Pancreas (tissue), 10 donors: Measurements from ENCODE around the gene MYZAP. TPM values are rescaled to one million over a fixed set of nuclear protein-coding genes. Genes with fewer than 3 reads are reported as not detected.

Experiments
- ATAC-seq, 4 donors: fragments of 200-7000 bp; cut with Tn5 transposase; one replicate each; pipeline versions ENCODE4 v1.8.0 to v1.9.1; 2020; ENCODE audit warnings: mild to moderate bottlenecking in 4 of 4, moderate library complexity in 4 of 4
- DNase-seq, 6 donors: peaks; one replicate each; pipeline ENCODE4 v3.0.0-alpha.2; 2020
- FAIRE-seq: peaks from 2 replicates; lab custom pipeline; 2012; peaks lifted over from hg19 to GRCh38; lab: Jason Lieb, UNC
- H3K27ac ChIP-seq, 4 donors: fragments of 200-600 bp; sonication (generic); 1 replicate in 3 of 4; 2 replicates in 1 of 4; pipeline versions ENCODE4 v1.5.0 to v1.8.0; 2020
- H3K27me3 ChIP-seq, 4 donors: fragments of 200-600 bp; one replicate each; pipeline ENCODE4 v1.8.0; 2021
- H3K36me3 ChIP-seq, 3 donors: fragments of 200-600 bp; sonication (generic) in 1 of 3; one replicate each; pipeline versions ENCODE4 v1.5.0 to v1.8.0; 2020 to 2021
- H3K4me1 ChIP-seq, 3 donors: fragments of 200-600 bp; one replicate each; pipeline ENCODE4 v1.8.0; 2021
- H3K4me3 ChIP-seq, 4 donors: fragments of 200-600 bp; sonication (generic) in 2 of 4; one replicate each; pipeline versions ENCODE4 v1.5.0 to v1.8.0; 2020 to 2021
- H3K9me3 ChIP-seq, 4 donors: fragments of 200-600 bp; one replicate each; pipeline ENCODE4 v1.8.0; 2021
- WGBS, 2 donors: extraction: QIAGEN DNeasy Blood & Tissue Kit; methylation state at CpG; one replicate each; pipeline ENCODE4 v1.1.7; 2013; 5-methylcytosine and 5-hydroxymethylcytosine counted together
- intact Hi-C, 3 donors: fragments of 100-400 bp; cut with DNase I; formaldehyde crosslinking; loops; one replicate each; pipeline versions ENCODE4 v1.11.1 to v1.14.2; 2022
- polyA plus RNA-seq, 2 donors: library from polyadenylated mRNA; stranded (reverse); fragments of 200-250 nt; gene quantifications; one replicate each; pipeline ENCODE4 v1.2.3, GENCODE V29; 2013
- total RNA-seq, 6 donors: library from RNA; stranded (reverse); fragmentation: NEBNext Ultra II Directional in 4 of 6; extraction: Animal tissue kit (Norgen Biotek cat#: 25700) in 4 of 6; gene quantifications; one replicate each; pipeline versions ENCODE4 v1.2.1 to v1.2.4, GENCODE V29; 2021 to 2023
- TF ChIP-seq, protein P1 (sequence below), 4 donors: fragments of 200-600 bp; sonication (generic) in 3 of 4; IDR thresholded peaks; one replicate each; pipeline versions ENCODE4 v1.5.0 to v1.8.0; 2021; ENCODE audit warnings: antibody characterized with exemption in 4 of 4
- donor health status: healthy with polysubstance abuse.
- donor health status: DM: no; HTN: no; CAD: no; lungs with moderate emphysema.
- donor health status: DM: no; HTN: no; CAD: no.
- donor health status: control.
- donor health status: control.
- donor health status: Bipolar disorder and iron deficiency.
- donor health status: DM: yes; HTN: yes; CAD: no.
- donor health status: DM: no; HTN: no; CAD: no.
- donor health status: DM: no; HTN: no; CAD: no.
- donor health status: DM: yes; HTN: yes; CAD: no.

Gene MYZAP
- total and polyA plus RNA-seq, 8 donors, result 5.4 to 13.4 (median 9.4) TPM

DNA sequence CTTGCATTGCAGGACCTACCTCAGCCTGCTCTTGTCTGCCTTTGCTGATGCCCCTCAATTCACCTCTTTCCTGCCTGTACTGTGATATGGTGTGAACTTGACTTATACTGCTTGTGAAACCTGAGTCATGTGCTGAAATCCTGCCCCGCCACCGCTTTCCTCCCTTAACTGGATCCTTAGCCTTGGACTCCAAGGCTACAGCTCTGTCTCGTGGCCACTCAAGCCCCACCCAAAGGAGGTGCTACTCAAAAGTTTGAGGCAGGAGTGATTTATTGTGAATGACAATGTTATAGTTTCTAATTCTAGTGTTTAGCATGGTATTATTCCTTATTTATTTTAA is 56.1 kb downstream of the MYZAP start:
- intact Hi-C loops, result no loop called here
- TF ChIP-seq, protein P1, sequence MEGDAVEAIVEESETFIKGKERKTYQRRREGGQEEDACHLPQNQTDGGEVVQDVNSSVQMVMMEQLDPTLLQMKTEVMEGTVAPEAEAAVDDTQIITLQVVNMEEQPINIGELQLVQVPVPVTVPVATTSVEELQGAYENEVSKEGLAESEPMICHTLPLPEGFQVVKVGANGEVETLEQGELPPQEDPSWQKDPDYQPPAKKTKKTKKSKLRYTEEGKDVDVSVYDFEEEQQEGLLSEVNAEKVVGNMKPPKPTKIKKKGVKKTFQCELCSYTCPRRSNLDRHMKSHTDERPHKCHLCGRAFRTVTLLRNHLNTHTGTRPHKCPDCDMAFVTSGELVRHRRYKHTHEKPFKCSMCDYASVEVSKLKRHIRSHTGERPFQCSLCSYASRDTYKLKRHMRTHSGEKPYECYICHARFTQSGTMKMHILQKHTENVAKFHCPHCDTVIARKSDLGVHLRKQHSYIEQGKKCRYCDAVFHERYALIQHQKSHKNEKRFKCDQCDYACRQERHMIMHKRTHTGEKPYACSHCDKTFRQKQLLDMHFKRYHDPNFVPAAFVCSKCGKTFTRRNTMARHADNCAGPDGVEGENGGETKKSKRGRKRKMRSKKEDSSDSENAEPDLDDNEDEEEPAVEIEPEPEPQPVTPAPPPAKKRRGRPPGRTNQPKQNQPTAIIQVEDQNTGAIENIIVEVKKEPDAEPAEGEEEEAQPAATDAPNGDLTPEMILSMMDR (IDR thresholded peaks at IDR 0.05), result no peak
- Histone ChIP-seq H3K27ac (peak overlapping the region in 1 of 4 donors; percentile 45), H3K4me3 (no peak overlapping the region), H3K9me3 (no peaks in the 10 kb centered on the region), H3K27me3 (no peaks in the 10 kb centered on the region), H3K4me1 (peaks cover 10 to 16% (median 12%) of the 10 kb centered on the region in 3 donors), H3K36me3 (no peaks in the 10 kb centered on the region)
- DNase-seq (peak in 2 of 6 donors; percentile 34 to 45), ATAC-seq (peak; percentile 64 to 93 (median 88)), FAIRE-seq (no peak)
- 34 to 44% methylated on average over 3 of the region's 3 CpGs for WGBS, 2 donors

DNA sequence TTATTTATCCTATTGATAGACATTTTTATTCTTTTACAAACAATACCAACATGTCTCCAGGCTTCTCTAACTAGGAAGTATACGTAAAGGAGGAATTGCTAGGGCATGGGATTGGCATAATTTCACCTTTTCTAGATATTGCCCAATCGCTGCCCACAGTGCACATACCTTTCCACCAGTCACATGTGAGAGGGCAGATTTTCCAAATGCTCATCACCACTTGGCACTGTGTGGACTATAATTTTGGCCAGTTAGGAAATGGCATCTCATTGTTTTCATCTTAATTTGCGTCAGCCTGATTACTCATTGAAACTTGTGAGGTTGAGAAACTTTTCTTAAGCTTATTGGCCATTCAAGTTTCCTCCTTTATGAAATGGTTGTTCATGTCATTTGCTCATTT is 57.4 kb downstream of the MYZAP start:
- WGBS, 2 donors, result 94 to 96% methylated on average over 3 of the region's 3 CpGs
- no peak for ATAC-seq
- Histone ChIP-seq H3K9me3 (no peaks in the 10 kb centered on the region), H3K4me3 (no peak overlapping the region), H3K4me1 (peaks cover 10 to 16% (median 12%) of the 10 kb centered on the region in 3 donors), H3K27ac (no peak overlapping the region), H3K27me3 (no peaks in the 10 kb centered on the region), H3K36me3 (no peaks in the 10 kb centered on the region)
- DNase-seq, result no peak
- TF ChIP-seq, protein P1 (IDR thresholded peaks at IDR 0.05), result no peak
- no peak for FAIRE-seq
- intact Hi-C loops, result no loop called here

DNA sequence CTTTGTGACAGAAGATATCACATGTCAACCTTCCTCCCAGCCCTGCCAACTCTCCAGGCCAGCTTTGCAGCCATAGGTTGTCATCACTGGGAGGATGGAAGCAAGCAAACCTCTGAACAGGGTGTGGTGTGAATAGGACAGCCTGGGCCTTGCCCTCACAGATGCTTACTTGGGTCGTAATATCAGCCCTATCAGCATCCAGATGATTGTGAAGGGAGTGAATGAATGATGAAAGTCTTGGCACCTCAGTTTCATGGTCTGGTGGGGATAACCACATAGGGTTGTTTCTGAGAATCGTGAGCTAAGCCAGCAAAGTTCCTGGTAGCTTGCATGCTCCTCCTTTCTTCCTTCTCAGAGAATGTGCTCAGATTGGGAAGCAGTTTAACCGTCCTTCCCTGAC is 59.7 kb downstream of the MYZAP start:
- DNase-seq, result no peak
- no peaks in the 10 kb centered on the region for H3K36me3 ChIP-seq
- no peaks in the 10 kb centered on the region for H3K27me3 ChIP-seq
- TF ChIP-seq, protein P1 (IDR thresholded peaks at IDR 0.05), result no peak
- whole genome bisulfite sequencing, 2 donors, result 81 to 88% methylated on average over 3 of the region's 3 CpGs
- intact Hi-C loops, result no loop called here
- ATAC-seq, result no peak
- peaks cover 10 to 15% (median 12%) of the 10 kb centered on the region in 3 donors for H3K4me1 ChIP-seq
- FAIRE-seq, result no peak
- H3K9me3 ChIP-seq, result no peaks in the 10 kb centered on the region
- no peak overlapping the region for H3K4me3 ChIP-seq
- H3K27ac ChIP-seq, result no peak overlapping the region

DNA sequence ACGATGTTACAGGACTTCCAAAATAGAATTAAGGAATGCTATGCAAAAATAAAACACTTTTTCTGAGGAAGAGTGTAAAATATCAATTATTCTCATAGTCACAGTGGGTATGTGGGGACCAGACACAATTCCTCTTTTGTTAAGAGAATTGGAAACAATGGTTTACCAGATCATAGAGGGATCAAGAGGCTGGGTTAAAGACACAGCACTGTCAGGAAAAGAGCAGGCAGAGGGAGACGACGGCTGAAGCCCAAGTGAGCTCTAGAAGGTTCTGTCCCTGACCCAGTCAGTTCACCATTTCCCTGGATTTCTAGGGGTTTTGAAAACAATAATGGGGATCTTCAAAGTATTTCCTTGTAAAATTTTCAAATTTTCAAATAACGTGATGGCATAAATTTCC is 60.8 kb downstream of the MYZAP start:
- no peak for FAIRE-seq
- intact Hi-C loops, result no loop called here
- H3K36me3 ChIP-seq, result no peaks in the 10 kb centered on the region
- H3K9me3 ChIP-seq, result no peaks in the 10 kb centered on the region
- ATAC-seq, result no peak
- TF ChIP-seq, protein P1 (IDR thresholded peaks at IDR 0.05), result no peak
- H3K27ac ChIP-seq, result no peak overlapping the region
- peaks cover 4 to 7% (median 5%) of the 10 kb centered on the region in 3 donors for H3K4me1 ChIP-seq
- H3K27me3 ChIP-seq, result no peaks in the 10 kb centered on the region
- 91 to 95% methylated on average over 4 of the region's 4 CpGs for WGBS, 2 donors
- H3K4me3 ChIP-seq, result no peak overlapping the region
- DNase-seq, result no peak

DNA sequence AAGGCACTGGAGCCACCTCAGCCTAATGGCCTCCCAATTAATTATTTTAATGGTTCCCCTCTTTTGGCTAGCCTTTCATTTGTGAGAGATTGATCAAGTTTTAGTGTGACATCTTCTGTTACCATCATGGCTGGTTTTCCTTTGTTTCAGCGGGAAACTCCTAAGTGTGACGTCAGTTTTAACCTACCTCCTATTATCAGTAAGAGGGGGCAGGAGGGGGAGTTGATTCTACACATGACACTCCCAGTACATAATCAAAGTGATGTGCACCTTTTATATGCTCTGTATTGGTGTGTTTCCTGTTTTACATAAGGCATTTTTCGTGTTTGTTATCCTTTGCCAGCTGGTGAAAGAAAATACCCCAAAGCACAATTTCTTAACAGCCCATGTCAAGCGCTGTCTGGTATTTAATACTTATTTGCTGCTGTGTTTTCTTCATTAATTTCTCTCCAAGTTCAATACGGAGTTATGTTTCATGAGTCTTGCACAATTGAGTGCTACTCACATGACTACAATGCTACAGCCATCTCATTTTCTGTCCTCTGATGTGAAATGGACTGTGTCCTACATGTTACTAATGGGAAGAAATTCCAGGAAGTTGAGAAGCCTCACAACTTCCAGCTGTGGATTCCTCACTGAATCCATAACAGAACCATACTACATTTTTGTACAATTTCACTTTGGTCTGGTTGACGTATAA is 62.6 kb downstream of the MYZAP start:
- no peak overlapping the region for H3K4me3 ChIP-seq
- intact Hi-C loops, result no loop called here
- H3K27me3 ChIP-seq, result no peaks in the 10 kb centered on the region
- H3K27ac ChIP-seq, result no peak overlapping the region
- FAIRE-seq (no peak), DNase-seq (no peak), ATAC-seq (peak in 1 of 4 donors; percentile 25)
- WGBS, 2 donors, result 80 to 86% methylated on average over 6 of the region's 6 CpGs
- TF ChIP-seq, protein P1 (IDR thresholded peaks at IDR 0.05), result no peak
- H3K4me1 ChIP-seq, result no peaks in the 10 kb centered on the region
- no peaks in the 10 kb centered on the region for H3K9me3 ChIP-seq
- no peaks in the 10 kb centered on the region for H3K36me3 ChIP-seq
